HG02610 (cell line): Measurements from ENCODE around the gene JADE3.

Source experiments
- ATAC-seq: cut with Tn5 transposase; IDR thresholded peaks from one replicate; pipeline ENCODE4 v1.9.1; 2021; ENCODE audit warnings: mild to moderate bottlenecking, moderate library complexity; ENCODE audit not compliant: unreplicated experiment

The JADE3 gene

DNA sequence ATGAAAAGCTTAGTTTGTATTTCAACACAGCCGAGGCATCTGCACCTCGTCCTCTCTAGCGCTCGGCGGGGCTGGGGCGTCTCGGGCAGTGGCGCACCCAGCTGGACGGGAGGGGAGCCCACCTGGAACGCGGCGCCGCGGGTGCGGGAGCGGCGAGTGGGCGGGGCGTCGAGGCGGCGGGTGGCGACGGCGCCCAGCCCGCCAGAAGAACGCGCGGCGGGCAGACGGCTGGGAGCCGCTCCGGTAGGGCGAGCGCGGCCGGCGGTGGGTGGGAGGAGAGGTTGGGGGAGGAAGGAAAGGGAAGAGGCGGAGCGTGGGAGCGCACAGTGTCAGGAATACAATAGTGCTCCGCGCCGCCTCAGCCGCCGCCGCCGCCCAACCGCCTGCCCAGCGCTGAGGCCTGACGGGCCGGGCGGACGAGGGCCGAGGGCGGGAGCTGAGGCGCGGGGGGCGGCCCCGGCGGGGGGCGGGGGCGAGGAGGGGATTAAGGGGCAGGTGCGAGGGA lies at the start of gene JADE3:
TSS of gene JADE3 (plus strand) at position 324 of the 505 bp plus-strand sequence. CDS start 72,474 bp downstream, outside the sequence.
- no peak for ATAC-seq

- ATAC-seq = no peak
Measured at GRCh38 chrX:46863072-46863471, 49.1 kb upstream of the JADE3 start.

DNA sequence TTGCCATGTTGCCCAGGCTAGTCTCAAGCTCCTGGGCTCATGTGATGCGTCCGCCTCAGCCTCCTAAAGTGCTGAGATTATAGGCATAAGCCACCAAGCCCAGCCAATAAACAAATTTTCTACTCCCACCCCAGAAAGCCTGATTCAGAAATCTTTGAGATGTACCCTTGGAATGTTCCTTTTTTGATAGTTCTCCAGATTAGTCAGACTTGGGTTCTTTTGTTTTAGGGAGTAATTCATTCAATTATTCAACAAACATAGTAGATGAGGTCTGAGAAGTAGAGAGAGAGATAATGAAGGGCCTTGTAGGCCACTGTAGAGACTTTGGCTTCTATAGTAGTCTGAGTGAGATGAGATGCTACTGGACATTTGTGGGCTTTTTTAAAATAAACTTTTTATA lies 47.6 kb upstream of the JADE3 start:
- ATAC-seq = no peak

DNA sequence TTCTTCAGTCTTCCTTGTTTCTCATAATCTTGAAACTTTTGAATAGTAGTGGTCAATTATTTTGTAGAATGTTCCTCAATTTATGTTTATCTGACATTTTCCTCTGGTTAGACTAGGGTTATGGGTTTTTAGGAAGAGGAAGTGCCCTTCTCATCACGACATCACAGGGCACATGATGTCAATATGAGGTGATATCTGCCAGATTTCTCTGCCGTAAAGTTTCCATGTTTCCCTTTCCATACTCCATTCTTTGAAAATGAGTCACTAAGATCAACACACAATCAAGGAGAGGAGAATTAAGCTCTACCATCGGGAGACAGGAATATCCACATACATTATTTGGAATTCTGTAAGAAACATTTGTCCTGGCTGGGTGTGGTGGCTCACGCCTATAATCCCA lies 46.9 kb upstream of the JADE3 start:
- no peak for ATAC-seq

GRCh38 chrX:46866726-46867125 lies 45.5 kb upstream of the JADE3 start:
- no peak for ATAC-seq

GRCh38 chrX:46873746-46874145 lies 38.5 kb upstream of the JADE3 start:
- no peak for ATAC-seq

DNA sequence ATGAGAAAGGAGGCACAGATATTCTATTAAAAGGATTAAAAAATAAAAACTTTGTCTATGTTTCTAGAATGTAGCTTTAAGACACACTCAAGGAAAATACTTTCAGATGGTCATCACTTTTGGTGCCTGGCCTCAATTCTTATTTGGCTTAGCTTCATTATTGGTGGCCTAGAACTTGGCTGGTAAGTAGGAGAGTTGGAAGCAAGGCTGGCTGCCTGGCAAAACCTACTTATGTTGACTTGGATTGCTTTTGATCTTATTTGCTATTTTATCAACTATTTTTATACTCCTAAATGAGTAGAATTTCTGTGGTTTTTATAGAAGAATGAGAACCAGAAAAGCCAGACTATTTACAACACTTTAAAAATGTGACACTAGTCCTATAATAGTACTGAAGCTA lies 35.3 kb upstream of the JADE3 start:
- no peak for ATAC-seq

DNA sequence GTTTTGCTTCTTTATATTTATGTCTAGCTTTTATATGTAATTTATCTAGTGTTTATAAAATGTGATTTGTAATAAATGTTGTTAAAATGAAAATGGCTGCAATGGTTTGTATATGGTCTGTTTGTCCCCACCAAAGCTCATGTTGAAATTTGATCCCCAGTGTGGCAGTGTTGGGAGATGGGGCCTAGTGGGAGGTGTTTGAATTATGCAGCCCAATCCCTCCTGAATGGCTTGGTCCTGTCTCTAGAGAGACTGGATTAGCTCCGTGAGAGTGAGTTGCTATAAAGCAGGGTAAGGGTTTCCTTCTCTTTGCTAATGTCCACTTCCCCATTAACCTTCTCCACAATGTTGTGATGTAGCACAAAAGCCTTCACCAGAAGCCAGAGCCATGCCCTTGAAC lies 30.0 kb upstream of the JADE3 start:
- no peak for ATAC-seq

DNA sequence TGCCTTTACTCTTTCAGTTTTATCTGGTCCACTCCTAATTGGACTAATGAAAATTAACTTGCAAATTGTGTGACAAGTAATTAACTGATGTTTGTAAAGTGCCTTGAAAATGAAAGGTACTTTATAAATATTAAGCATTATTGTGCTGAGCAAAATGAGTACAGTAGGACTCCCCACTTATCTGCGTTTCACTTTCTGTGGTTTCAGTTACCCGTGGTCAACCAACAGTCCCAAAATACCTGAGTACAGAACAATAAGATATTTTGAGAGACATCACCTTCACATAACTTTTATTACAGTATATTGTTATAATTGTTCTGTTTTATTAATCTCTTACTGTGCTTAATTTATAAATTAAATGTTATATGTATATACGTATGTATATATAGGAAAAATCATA lies 27.4 kb upstream of the JADE3 start:
- ATAC-seq = no peak

- ATAC-seq = no peak
Measured at GRCh38 chrX:46898207-46898606, 14.0 kb upstream of the JADE3 start.

DNA sequence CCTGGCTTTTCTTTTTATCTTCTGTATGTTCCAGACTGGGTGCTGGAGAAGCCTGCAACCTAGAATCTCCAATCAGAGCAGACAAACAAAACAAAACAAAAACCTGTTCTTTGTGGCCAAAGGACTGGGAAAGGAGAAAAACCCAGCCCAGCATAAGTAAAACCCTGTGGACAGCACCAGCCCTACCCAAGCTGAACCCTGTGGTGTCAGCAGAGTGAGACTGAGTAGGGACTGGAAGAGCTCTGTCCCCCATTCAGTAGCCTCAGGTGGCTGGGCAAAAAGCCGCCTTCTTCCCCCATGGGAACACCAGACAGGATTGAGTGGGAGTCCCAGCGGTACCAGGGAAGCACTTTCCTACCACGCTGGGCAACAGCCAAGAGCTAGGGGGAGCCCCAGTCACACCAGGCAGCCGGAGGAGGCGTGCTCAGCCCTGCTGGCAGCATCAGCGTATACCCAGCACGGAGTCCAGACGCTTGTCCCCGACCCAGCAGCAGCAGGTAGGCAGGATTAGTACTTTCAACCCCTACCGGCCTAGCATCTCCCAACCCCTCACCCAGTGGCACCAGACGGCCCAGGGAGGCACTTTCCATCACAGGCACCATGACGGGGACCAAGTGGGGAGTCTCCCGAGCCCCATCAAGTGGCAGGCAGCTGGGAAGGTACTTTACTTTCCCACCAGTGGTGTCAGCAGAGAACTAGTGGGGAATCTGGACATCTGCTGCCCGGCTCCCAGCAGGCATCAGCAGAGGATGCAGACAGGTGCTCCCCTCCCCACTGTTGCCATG lies 8.6 kb upstream of the JADE3 start:
- peak; percentile 92 for ATAC-seq

DNA sequence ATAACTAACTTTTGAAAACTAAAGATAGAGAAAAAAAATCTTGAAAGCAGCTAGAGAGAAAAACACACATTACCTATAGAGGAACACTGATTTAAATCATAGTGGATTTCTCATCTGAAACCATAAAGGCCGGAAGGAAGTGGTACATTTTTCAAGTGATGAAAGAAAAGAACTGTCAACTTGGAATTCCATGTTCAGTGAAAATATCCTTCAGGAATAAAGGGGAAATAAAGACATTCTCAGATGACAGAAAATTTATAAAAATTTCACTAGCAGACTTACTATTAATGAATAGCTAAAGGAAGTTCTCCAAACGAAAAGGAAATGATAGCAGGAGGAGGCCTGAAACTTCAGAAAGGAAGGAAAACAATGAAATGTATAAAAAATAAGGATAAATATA lies 7.6 kb upstream of the JADE3 start:
- peak; percentile 5 for ATAC-seq

DNA sequence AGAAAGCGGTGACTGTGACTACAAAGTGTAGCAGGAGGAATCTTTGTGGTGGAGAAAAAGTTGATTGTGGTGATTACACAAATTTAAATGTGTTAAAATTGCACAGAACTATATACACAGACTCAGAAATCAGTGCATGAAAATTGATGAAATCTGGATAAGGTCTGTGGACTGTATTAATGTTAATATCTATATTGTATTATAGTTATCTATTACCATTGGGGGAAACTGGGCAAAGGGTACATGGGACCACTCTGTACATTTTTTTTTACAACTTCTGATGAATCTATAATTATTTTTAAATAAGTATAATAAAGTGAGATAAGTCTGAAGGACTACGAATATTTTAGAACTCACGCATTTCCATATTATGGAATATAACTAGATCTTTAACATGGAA lies 1.8 kb upstream of the JADE3 start:
- ATAC-seq = no peak

DNA sequence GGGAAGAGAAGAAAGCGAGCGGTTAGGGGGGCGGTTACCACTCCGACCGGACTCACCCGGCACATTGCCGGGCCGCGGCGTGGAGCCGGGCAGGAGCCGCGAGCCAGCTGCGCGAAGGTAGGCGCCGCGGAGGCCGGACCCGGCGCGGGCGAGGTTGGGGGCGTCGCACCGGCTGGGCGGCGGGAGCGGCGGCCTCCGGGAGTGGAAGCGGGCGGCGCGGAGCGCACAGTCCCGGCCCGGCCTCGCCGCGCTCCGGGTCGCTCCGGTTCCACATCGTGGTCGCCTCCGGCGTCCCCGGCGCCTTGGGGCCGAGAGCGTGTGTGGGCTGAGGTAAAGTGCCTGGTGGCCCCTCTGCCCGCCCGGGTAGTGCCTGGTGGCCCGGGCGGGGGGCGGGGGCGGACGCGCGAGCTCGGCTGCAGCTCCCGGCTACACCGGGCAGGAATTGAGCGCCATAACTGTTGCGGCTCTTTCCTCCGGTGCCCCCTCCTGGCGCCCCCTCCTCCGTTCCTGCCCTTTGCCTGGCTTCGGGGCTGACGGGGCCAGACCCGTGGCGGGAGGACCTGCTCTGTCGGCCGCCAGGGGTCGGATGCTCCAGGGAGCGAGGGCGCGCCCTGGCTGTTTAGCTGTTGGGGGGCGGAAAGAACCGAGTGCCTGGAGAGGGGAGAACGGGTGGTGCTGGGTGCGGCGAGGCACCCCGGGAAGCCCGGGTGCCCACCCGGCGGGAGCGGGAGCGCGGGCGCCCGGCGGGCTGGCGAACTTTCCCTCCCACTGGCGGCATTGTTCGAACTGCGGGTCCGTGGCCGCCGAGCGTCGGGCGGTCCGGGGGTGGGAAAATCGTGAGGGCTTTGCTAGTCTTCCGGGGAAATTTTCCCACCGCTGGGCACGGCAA lies 626 bp downstream of the JADE3 start:
- ATAC-seq = no peak

DNA sequence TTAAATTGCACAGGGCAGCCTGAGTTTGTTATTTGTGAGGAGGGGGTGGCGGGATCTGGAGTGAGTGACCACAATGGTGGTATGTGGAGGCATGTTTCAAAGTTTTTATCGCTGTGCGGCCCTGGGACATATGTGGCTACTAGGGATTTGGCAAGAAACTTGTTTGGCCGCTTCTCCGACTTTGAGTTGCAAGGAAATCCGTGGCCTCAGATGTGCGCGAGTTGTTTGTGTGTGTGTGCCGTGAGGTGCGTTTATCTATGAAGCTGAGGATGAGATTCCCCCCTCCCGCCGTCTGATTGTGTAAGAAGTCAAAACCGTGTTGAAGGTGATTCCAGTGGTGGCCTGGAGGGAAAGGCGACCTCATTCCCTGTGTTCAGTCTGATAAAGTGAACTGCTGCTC lies 1.4 kb downstream of the JADE3 start:
- ATAC-seq = no peak

DNA sequence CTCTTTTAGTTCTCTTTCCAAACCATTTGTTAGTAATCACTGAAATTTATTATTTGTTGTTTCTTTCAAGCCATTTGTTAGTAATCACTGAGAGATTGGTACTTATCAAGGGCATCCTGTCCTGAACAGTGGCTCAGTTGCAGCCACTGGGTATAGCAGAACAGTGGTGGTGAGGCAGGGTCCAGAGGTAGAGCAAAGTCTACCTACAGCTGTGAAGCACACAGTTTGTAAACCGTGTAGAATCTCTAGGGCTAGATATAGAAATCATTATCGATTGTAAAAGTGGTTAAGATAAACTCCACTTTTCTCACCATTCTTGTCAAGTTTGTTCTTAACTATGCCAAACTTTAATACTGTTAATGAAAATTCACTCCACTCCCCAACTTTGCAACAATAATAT lies 4.1 kb downstream of the JADE3 start:
- no peak for ATAC-seq

DNA sequence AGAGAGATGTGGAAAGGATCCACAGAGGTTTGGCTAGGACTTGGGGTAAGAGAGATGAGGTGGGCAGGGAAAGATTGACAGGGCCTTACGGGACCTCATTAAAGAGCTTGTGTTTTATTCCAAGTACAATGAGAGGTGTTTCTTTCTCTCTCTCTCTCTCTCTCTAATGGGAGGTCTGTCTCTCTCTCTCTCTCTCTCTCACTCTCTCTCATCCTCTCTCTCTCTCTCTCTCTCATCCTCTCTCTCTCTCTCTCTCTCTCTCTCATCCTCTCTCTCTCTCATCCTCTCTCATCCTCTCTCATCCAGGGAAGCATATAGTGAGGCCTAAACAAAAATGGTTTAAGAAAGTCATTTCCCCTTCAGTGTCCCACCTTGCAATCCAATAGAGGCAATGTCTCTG lies 5.4 kb downstream of the JADE3 start:
- ATAC-seq = no peak

- no peak for ATAC-seq
Measured at GRCh38 chrX:46918434-46918833, 6.2 kb downstream of the JADE3 start.

GRCh38 chrX:46920235-46920634 lies 8.0 kb downstream of the JADE3 start:
- ATAC-seq = no peak

DNA sequence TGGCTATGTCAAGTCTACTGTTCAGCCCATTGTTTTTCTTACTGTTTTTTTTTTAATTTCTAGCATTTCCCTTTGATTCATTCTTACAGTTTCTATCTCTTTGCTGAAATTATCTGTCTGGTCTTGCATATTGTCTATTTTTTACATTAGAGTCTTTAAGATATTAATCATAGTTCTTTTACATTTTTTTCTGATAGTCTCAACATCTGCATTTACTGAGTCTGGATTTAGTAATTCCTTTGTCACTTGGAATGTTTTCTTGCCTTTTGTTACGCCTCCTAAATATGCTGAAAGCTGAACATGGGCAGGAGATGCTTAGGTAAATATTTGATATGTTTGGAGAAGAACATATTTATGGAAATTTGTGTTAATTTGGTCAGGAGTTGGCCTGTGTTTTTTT lies 10.4 kb downstream of the JADE3 start:
- no peak for ATAC-seq

DNA sequence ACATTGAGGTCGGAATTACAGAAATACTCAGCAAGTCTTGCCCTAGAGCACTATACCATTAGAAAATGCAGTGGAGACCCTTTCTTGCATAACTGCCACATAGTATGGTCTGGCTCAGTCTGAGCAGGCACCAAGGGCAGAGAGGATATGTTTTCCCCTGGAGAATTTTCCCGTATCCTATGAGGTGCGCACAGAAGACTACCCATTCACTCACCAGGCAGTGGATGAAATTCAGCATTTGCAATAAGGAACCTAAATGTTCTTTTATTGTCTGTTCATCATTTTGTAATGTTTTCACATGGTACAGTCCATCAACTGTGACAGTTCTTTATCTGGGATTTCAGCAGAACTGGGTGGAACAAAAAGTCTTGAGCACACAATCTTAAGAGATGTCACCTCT lies 15.5 kb downstream of the JADE3 start:
- no peak for ATAC-seq
